ENCODE measurements around the gene MUC12. TPM values are rescaled to one million over a fixed set of nuclear protein-coding genes. Genes with fewer than 3 reads are reported as not detected.

MUC12 gene
- total and polyA plus RNA-seq, 2 of the 13 experiments (the other 11 are each of a cell fraction or from before 2014, with no cell fraction given), result not detected

- TF ChIP-seq GTF3A (CRISPR knock-in tag; conservative IDR thresholded peaks at IDR 0.05) (no peak), GPN1 (CRISPR knock-in tag; IDR thresholded peaks at IDR 0.05; ENCODE audit: borderline replicate concordance) (no peak), ZNF878 (CRISPR knock-in tag; IDR thresholded peaks at IDR 0.05) (0 out of 2 replicates have a peak, but pooled peaks have one; percentile 34), FOXK1 (CRISPR knock-in tag; IDR thresholded peaks at IDR 0.05; ENCODE audit: borderline replicate concordance, low read depth) (peak; percentile 90; the same call in 1 of the 2 replicates), ZBTB33 (CRISPR knock-in tag; IDR thresholded peaks at IDR 0.05) (no peak), TSC22D2 (CRISPR knock-in tag; IDR thresholded peaks at IDR 0.05; ENCODE audit: borderline replicate concordance) (peak; percentile 97), JUN (CRISPR knock-in tag; IDR thresholded peaks at IDR 0.05) (no peak), PREB (CRISPR knock-in tag; IDR thresholded peaks at IDR 0.05) (no peak), ZNF18 (CRISPR knock-in tag; IDR thresholded peaks at IDR 0.05; ENCODE audit: insufficient replicate concordance) (no peak), YEATS2 (CRISPR knock-in tag; IDR thresholded peaks at IDR 0.05; ENCODE audit: borderline replicate concordance) (peak; percentile 76; the same call in 1 of the 2 replicates), ZNF7 (CRISPR knock-in tag; IDR thresholded peaks at IDR 0.05) (peak; percentile 52; the same call in 1 of the 2 replicates), ATRX (CRISPR knock-in tag; IDR thresholded peaks at IDR 0.05; ENCODE audit: borderline replicate concordance) (no peak), WIZ (CRISPR knock-in tag; IDR thresholded peaks at IDR 0.05) (peak; percentile 97), ZNF430 (CRISPR knock-in tag; IDR thresholded peaks at IDR 0.05) (peak; percentile 73), ZBTB7B (CRISPR knock-in tag; IDR thresholded peaks at IDR 0.05) (peak; percentile 59; the same call in 1 of the 2 replicates), TBP (CRISPR knock-in tag; IDR thresholded peaks at IDR 0.05) (no peak), ZNF180 (CRISPR knock-in tag; IDR thresholded peaks at IDR 0.05; ENCODE audit: borderline replicate concordance, low read depth) (no peak), ZNF354B (CRISPR knock-in tag; IDR thresholded peaks at IDR 0.05) (no peak), ZNF138 (CRISPR knock-in tag; IDR thresholded peaks at IDR 0.05; ENCODE audit: low read depth) (no peak), DZIP1 (CRISPR knock-in tag; IDR thresholded peaks at IDR 0.05) (no peak), BRCA1 (CRISPR knock-in tag; IDR thresholded peaks at IDR 0.05) (peak; percentile 98), THAP8 (CRISPR knock-in tag; IDR thresholded peaks at IDR 0.05; ENCODE audit: borderline replicate concordance) (no peak)
Observed at GRCh38 chr7:101058355-101058754, 89.0 kb downstream of the MUC12 start (continued).

All from HepG2 (cell line).